Measurements from ENCODE around the gene SLC45A2. TPM values are rescaled to one million over a fixed set of nuclear protein-coding genes. Genes with fewer than 3 reads are reported as not detected.

SLC45A2 gene
- total and polyA plus RNA-seq, 9 of the 15 experiments (the other 6 are each of a cell fraction or from before 2014, with no cell fraction given), result 0.03 to 0.29 (median 0.14) TPM; not detected in 4

DNA sequence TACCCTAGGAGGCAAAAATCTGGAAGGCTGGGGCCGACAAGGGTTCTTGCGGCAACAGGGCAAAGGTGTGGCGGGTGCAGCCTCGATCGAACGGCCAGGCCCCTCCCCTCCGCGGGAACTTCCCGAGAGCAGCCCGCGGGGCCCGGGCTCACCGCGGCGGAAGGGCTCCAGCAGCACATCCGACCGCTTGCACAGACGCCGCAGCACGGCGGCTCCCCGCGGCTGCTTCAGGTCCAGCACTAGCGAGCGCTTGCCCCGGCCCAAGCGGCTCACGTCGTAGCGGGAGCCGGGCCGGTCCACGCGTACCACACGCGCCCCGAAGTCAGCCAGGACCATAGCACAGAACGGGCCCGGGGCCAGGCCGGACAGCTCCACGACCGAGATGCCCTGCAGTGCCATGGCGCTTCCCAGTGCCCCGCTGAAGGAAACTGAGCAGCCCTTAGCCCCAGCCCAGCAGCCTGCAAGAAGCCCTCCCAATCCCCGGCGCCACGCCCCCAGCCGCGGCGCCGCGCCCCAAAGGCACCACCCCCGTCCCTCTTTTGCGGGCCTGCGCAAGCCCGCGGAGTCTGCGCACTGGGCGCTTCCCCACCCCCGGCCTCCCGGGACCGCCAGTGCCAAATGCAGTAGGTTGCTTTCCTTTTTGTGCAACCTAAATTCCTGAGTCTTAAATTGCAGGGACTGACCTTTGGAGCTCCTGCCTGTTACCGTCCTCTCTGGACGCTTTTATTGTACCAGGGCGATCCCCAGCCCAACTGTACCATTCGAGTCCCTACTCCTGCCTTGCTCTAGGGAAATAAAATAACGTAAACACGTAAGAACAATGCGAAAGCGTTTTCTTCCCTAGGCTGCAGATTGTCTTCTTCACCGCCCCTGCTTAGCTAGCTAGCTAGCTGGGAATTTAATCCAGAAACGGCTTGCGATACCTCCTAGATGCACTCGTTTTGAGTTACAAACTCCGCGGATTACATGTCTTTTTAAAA, 23.4 kb upstream of the SLC45A2 start, which contains the start of gene AMACR (continued):
- TF ChIP-seq MTA3 (IDR thresholded peaks at IDR 0.05; ENCODE audit: borderline replicate concordance) (peak; percentile 88), CREM (IDR thresholded peaks at IDR 0.05; ENCODE audit: low read depth) (no peak; the same call in 1 of the 2 replicates), ZNF324 (CRISPR knock-in tag; IDR thresholded peaks at IDR 0.05) (no peak), RBBP5 (IDR thresholded peaks at IDR 0.05; ENCODE audit: borderline replicate concordance, insufficient read depth, low read length, poor library complexity, severe bottlenecking) (peak; percentile 86), BDP1 (IDR thresholded peaks at IDR 0.05; ENCODE audit: insufficient read depth, insufficient read length) (no peak), DPF2 (IDR thresholded peaks at IDR 0.05) (no peak), ATF7 (IDR thresholded peaks at IDR 0.05) (peak; percentile 77), FOXA3 (CRISPR knock-in tag; conservative IDR thresholded peaks at IDR 0.05 in 1 of 2, IDR thresholded peaks at IDR 0.05 in 1 of 2) (no peak), SAP30 (IDR thresholded peaks at IDR 0.05; ENCODE audit: borderline replicate concordance, insufficient read depth, low read depth, low read length, poor library complexity, severe bottlenecking) (peak; percentile 82), ZNF444 (CRISPR knock-in tag; IDR thresholded peaks at IDR 0.05) (no peak), TBP (optimal IDR thresholded peaks at IDR 0.05; ENCODE audit: low read depth, low read length) (peak; percentile 57), SIX5 (IDR thresholded peaks at IDR 0.05; ENCODE audit: borderline replicate concordance in 1 of 2, insufficient read depth in 1 of 2, low read depth in 1 of 2, low read length in 2 of 2) (no peak), BMI1 (IDR thresholded peaks at IDR 0.05; ENCODE audit: low read length) (no peak), NFYB (IDR thresholded peaks at IDR 0.05; ENCODE audit: extremely low read depth, insufficient read length) (no peak), BHLHE40 (IDR thresholded peaks at IDR 0.05; ENCODE audit: low read length) (no peak; the same call in 1 of the 2 replicates), RAD21 (CRISPR knock-in tag; conservative IDR thresholded peaks at IDR 0.05 in 1 of 2, IDR thresholded peaks at IDR 0.05 in 1 of 2) (no peak), PHTF2 (CRISPR knock-in tag; IDR thresholded peaks at IDR 0.05) (no peak), NFE2L1 (tag; IDR thresholded peaks at IDR 0.05; ENCODE audit: borderline replicate concordance, low read depth) (no peak), SPI1 (IDR thresholded peaks at IDR 0.05; ENCODE audit: borderline replicate concordance, low read depth, low read length) (no peak)
- TF ChIP-seq, protein P1, sequence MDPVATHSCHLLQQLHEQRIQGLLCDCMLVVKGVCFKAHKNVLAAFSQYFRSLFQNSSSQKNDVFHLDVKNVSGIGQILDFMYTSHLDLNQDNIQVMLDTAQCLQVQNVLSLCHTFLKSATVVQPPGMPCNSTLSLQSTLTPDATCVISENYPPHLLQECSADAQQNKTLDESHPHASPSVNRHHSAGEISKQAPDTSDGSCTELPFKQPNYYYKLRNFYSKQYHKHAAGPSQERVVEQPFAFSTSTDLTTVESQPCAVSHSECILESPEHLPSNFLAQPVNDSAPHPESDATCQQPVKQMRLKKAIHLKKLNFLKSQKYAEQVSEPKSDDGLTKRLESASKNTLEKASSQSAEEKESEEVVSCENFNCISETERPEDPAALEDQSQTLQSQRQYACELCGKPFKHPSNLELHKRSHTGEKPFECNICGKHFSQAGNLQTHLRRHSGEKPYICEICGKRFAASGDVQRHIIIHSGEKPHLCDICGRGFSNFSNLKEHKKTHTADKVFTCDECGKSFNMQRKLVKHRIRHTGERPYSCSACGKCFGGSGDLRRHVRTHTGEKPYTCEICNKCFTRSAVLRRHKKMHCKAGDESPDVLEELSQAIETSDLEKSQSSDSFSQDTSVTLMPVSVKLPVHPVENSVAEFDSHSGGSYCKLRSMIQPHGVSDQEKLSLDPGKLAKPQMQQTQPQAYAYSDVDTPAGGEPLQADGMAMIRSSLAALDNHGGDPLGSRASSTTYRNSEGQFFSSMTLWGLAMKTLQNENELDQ (CRISPR knock-in tag; IDR thresholded peaks at IDR 0.05; ENCODE audit: borderline replicate concordance), result no peak
- TF ChIP-seq, protein P2, sequence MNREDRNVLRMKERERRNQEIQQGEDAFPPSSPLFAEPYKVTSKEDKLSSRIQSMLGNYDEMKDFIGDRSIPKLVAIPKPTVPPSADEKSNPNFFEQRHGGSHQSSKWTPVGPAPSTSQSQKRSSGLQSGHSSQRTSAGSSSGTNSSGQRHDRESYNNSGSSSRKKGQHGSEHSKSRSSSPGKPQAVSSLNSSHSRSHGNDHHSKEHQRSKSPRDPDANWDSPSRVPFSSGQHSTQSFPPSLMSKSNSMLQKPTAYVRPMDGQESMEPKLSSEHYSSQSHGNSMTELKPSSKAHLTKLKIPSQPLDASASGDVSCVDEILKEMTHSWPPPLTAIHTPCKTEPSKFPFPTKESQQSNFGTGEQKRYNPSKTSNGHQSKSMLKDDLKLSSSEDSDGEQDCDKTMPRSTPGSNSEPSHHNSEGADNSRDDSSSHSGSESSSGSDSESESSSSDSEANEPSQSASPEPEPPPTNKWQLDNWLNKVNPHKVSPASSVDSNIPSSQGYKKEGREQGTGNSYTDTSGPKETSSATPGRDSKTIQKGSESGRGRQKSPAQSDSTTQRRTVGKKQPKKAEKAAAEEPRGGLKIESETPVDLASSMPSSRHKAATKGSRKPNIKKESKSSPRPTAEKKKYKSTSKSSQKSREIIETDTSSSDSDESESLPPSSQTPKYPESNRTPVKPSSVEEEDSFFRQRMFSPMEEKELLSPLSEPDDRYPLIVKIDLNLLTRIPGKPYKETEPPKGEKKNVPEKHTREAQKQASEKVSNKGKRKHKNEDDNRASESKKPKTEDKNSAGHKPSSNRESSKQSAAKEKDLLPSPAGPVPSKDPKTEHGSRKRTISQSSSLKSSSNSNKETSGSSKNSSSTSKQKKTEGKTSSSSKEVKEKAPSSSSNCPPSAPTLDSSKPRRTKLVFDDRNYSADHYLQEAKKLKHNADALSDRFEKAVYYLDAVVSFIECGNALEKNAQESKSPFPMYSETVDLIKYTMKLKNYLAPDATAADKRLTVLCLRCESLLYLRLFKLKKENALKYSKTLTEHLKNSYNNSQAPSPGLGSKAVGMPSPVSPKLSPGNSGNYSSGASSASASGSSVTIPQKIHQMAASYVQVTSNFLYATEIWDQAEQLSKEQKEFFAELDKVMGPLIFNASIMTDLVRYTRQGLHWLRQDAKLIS (CRISPR knock-in tag; IDR thresholded peaks at IDR 0.05), result peak; percentile 86

Measured in K562 (cell line).